GM12878 (cell line): Measurements from ENCODE around the gene VCAN. TPM values are rescaled to one million over a fixed set of nuclear protein-coding genes. Genes with fewer than 3 reads are reported as not detected.

Experiments
- ATAC-seq: fragments of 200-7000 bp; cut with Tn5 transposase; 3 replicates; pipeline ENCODE4 v1.9.1; 2020; ENCODE audit warnings: mild to moderate bottlenecking, moderate library complexity
- BruUV-seq: library from RNA; stranded (reverse); fragments of 400-500 nt; replicated peaks from 2 replicates; lab custom pipeline; 2021; lab: Mats Ljungman, UMichigan
- CTCF ChIA-PET: fragments of 300-600 bp; sonication (Branson Sonifier 250); formaldehyde crosslinking; extraction: SDS; loops from one replicate; lab custom pipeline; 2021; ENCODE audit warnings: inconsistent platforms; lab: Yijun Ruan, JAX
- POLR2A ChIA-PET: fragments of 350-600 bp; formaldehyde crosslinking; extraction: SDS; loops from one replicate; lab custom pipeline; 2021; ENCODE audit warnings: inconsistent platforms; lab: Charles Lee
- RAD21 ChIA-PET: fragments of 300-600 bp; sonication (Branson Sonifier 250); formaldehyde crosslinking; loops from one replicate; lab custom pipeline; 2023; ENCODE audit warnings: antibody characterized with exemption; ENCODE audit not compliant: unreplicated experiment; lab: Charles Lee
- SMC1A ChIA-PET: fragments of 300-600 bp; sonication (Branson Sonifier 250); formaldehyde crosslinking; loops from one replicate; lab custom pipeline; 2023; ENCODE audit not compliant: unreplicated experiment, uncharacterized antibody; lab: Charles Lee
- DNase-seq: peaks from one replicate; pipeline ENCODE4 v3.0.0-alpha.2; 2011; ENCODE audit warnings: low read depth, low spot score
- FAIRE-seq: peaks from 3 replicates; lab custom pipeline; 2011; peaks lifted over from hg19 to GRCh38; lab: Jason Lieb, UNC
- H2AFZ ChIP-seq: 2 replicates; pipeline ENCODE4 v1.6.0; 2011; ENCODE audit warnings: low read depth, low read length, control low read depth; ENCODE audit not compliant: control insufficient read depth
- H3K27ac ChIP-seq: 2 replicates; pipeline ENCODE4 v1.5.1; 2011; ENCODE audit warnings: control low read depth; ENCODE audit not compliant: control insufficient read depth, insufficient read depth
- H3K27me3 ChIP-seq, 2 experiments: replicated peaks in 1 of 2; 2 replicates each; pipeline versions ENCODE4 v1.6.0 to v1.6.1; 2011; ENCODE audit warnings: low read length in 1 of 2; ENCODE audit not compliant: control insufficient read depth in 2 of 2, insufficient read depth in 2 of 2
- H3K36me3 ChIP-seq, 2 experiments: 2 replicates each; pipeline ENCODE4 v1.5.1; 2011; ENCODE audit warnings: low read length in 1 of 2; ENCODE audit not compliant: control insufficient read depth in 2 of 2, insufficient read depth in 2 of 2
- H3K4me1 ChIP-seq: 2 replicates; pipeline ENCODE4 v1.6.1; 2011; ENCODE audit warnings: mild to moderate bottlenecking, low read length, moderate library complexity, mixed read lengths; ENCODE audit not compliant: control insufficient read depth, insufficient read depth
- H3K4me2 ChIP-seq: 2 replicates; pipeline ENCODE4 v1.6.0; 2011; ENCODE audit warnings: control low read depth; ENCODE audit not compliant: control insufficient read depth, insufficient read depth
- H3K4me3 ChIP-seq: fragments of 200-600 bp; sonication (generic); 2 replicates; pipeline ENCODE4 v1.5.1; 2016
- H3K79me2 ChIP-seq: 2 replicates; pipeline ENCODE4 v1.6.0; 2011; ENCODE audit warnings: low read length; ENCODE audit not compliant: control insufficient read depth, insufficient read depth
- H3K9ac ChIP-seq: 2 replicates; pipeline ENCODE4 v1.8.0; 2011; ENCODE audit warnings: low read length, control low read depth, mixed read lengths; ENCODE audit not compliant: control insufficient read depth, insufficient read depth
- H3K9me3 ChIP-seq: replicated peaks from 3 replicates; pipeline ENCODE4 v1.5.1; 2011; ENCODE audit warnings: mild to moderate bottlenecking, low read length; ENCODE audit not compliant: control insufficient read depth, insufficient read depth
- H4K20me1 ChIP-seq: 2 replicates; pipeline ENCODE4 v1.6.0; 2011; ENCODE audit not compliant: control insufficient read depth, insufficient read depth
- CREB1 ChIP-seq: IDR thresholded peaks from 2 replicates; pipeline ENCODE4 v1.6.1; 2012; ENCODE audit warnings: low read depth, mild to moderate bottlenecking, inconsistent platforms
- MAX ChIP-seq: IDR thresholded peaks from 2 replicates; pipeline ENCODE4 v1.6.1; 2012; ENCODE audit warnings: low read depth, low read length, improper control_type of control experiment
- MEF2B ChIP-seq: fragments of 450-650 bp; IDR thresholded peaks from 2 replicates; pipeline ENCODE4 v1.6.1; 2018; ENCODE audit warnings: mild to moderate bottlenecking, moderate library complexity; ENCODE audit not compliant: partially characterized antibody, poor library complexity, severe bottlenecking
- NBN ChIP-seq: fragments of 450-650 bp; IDR thresholded peaks from 2 replicates; pipeline ENCODE4 v1.6.1; 2016
- NFYA ChIP-seq: IDR thresholded peaks from 2 replicates; pipeline ENCODE4 v1.6.1; 2011; ENCODE audit warnings: low read depth, mild to moderate bottlenecking, low read length, improper control_type of control experiment, borderline replicate concordance
- NR2C1 ChIP-seq: fragments of 450-650 bp; IDR thresholded peaks from 2 replicates; pipeline ENCODE4 v1.6.1; 2017; ENCODE audit warnings: antibody characterized with exemption, mild to moderate bottlenecking, moderate library complexity
- TBL1XR1 ChIP-seq: IDR thresholded peaks from 2 replicates; pipeline ENCODE4 v1.6.1; 2012; ENCODE audit warnings: low read depth, low read length, improper control_type of control experiment
- ZBED1 ChIP-seq: IDR thresholded peaks from 2 replicates; pipeline ENCODE4 v1.6.1; 2016; ENCODE audit warnings: borderline replicate concordance
- ZNF207 ChIP-seq: fragments of 450-650 bp; IDR thresholded peaks from 2 replicates; pipeline ENCODE4 v1.6.1; 2014; ENCODE audit warnings: antibody characterized with exemption, mild to moderate bottlenecking, borderline replicate concordance
- WGBS: methylation state at CpG from one replicate; pipeline ENCODE4 v1.1.6; 2016; ENCODE audit warnings: low lambda C conversion rate; ENCODE audit not compliant: insufficient replicate concordance, insufficient coverage; ENCODE audit errors: missing lambda C conversion rate; 5-methylcytosine and 5-hydroxymethylcytosine counted together
- in situ Hi-C: fragments of 300-500 bp; cut with MboI; formaldehyde crosslinking; loops from 9 replicates; pipeline ENCODE4 v1.14.3; 2018; ENCODE audit warnings: mixed read lengths
- intact Hi-C: fragments of 100-400 bp; cut with micrococcal nuclease; formaldehyde crosslinking; loops from one replicate; pipeline ENCODE4 v1.14.2; 2022; ENCODE audit not compliant: unreplicated experiment
- polyA plus RNA-seq, 11 experiments: library from polyadenylated mRNA; depleted of rRNA in 4 of 11; unstranded in 6 of 11; stranded (reverse) in 5 of 11; fragments of >200 nt; fragmentation: Nextera tagmentation in 4 of 11; fragmentation: Illumina TruSeq in 1 of 11; extraction: Ambion mirVana in 4 of 11; extraction: Trizol in 1 of 11; gene quantifications; 1 replicate in 1 of 11; 2 replicates in 10 of 11; pipeline versions ENCODE4 v1.2.1 to v1.2.3, GENCODE V29; 2011 to 2016; ENCODE audit warnings: inconsistent platforms in 2 of 11, missing spikeins in 2 of 11, low read depth in 1 of 11
- total RNA-seq, 4 experiments: library from RNA; depleted of rRNA in 3 of 4; stranded (reverse); fragments of >200 nt in 3 of 4; fragmentation: Illumina TruSeq in 1 of 4; extraction: Trizol in 1 of 4; gene quantifications; 2 replicates each; pipeline versions ENCODE4 v1.2.1 to v1.2.3, GENCODE V29; 2013 to 2021
- TF ChIP-seq, protein P1 (sequence below): IDR thresholded peaks from 2 replicates; pipeline ENCODE4 v1.6.1; 2012; ENCODE audit warnings: low read length, inconsistent platforms

Gene VCAN
- total and polyA plus RNA-seq, 10 of the 15 experiments (the other 5 are each of a cell fraction or from before 2014, with no cell fraction given): 1.2 to 15.2 (median 4.5) TPM

GRCh38 chr5:83551821-83552220 lies 80.3 kb downstream of the VCAN start:
- intact Hi-C loops: loop anchor here (10.0 kb wide), 1 partner anchor 767 kb away; no protein-coding TSS in a partner anchor
- no peaks in the 10 kb centered on the region; the same call in 1 of the 2 replicates for H3K4me1 ChIP-seq
- H3K9ac ChIP-seq: no peak overlapping the region
- ChIA-PET RAD21 (no interaction called here), CTCF (interaction anchor here (1.3 kb wide), 1 partner anchor 11 kb away, joined by 4 read pairs; no protein-coding TSS in a partner anchor), SMC1A (no interaction called here)
- H2AFZ ChIP-seq: no peak overlapping the region
- H3K27me3 ChIP-seq: no peaks in the 10 kb centered on the region
- H3K36me3 ChIP-seq: no peaks in the 10 kb centered on the region
- no peak overlapping the region for H3K27ac ChIP-seq
- no peak overlapping the region for H3K4me3 ChIP-seq
- H3K79me2 ChIP-seq: no peaks in the 10 kb centered on the region
- WGBS: 81% methylated on average over 1 of the region's 1 CpG
- no peak for ATAC-seq
- no peak for TF ChIP-seq TBL1XR1
- TF ChIP-seq, all 136 proteins: peak for 0
- no peak for FAIRE-seq
- no TSS peak for BruUV-seq
- Histone ChIP-seq H4K20me1 (no peaks in the 10 kb centered on the region), H3K9me3 (no peaks in the 10 kb centered on the region), H3K4me2 (no peak overlapping the region)
- in situ Hi-C loops: no loop called here
- POLR2A ChIA-PET: no interaction called here
- no peak for DNase-seq

DNA sequence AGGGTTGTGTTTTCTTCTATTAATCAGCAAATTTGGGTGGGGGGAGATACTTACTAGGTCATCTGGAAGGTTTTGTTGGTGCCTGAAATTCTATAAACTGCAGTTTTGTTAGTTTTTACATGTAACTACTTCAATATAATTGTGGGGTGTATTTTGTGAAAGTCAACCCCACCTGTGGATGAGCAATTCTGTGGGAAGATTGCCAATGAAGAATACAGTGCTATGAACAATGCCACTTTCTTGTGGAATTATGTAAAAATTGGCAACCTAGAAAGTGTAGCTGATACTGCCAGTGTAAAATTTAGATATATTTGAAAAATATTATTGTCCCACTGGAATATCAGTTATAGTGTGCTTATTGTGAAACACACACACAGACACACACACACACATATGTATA lies 80.7 kb downstream of the VCAN start:
- BruUV-seq: no TSS peak
- intact Hi-C loops: loop anchor here (10.0 kb wide), 1 partner anchor 767 kb away; no protein-coding TSS in a partner anchor
- no peak overlapping the region for H3K4me3 ChIP-seq
- FAIRE-seq: no peak
- DNase-seq: no peak
- in situ Hi-C loops: no loop called here
- SMC1A ChIA-PET: no interaction called here
- no peaks in the 10 kb centered on the region for H3K79me2 ChIP-seq
- no peak overlapping the region for H2AFZ ChIP-seq
- H3K36me3 ChIP-seq: no peaks in the 10 kb centered on the region
- H4K20me1 ChIP-seq: no peaks in the 10 kb centered on the region
- no peak overlapping the region for H3K9ac ChIP-seq
- TF ChIP-seq ZBED1 (no peak), MAX (no peak), NFYA (no peak), NR2C1 (no peak), NBN (no peak), ZNF207 (no peak), CREB1 (no peak), MEF2B (no peak)
- TF ChIP-seq, protein P1, sequence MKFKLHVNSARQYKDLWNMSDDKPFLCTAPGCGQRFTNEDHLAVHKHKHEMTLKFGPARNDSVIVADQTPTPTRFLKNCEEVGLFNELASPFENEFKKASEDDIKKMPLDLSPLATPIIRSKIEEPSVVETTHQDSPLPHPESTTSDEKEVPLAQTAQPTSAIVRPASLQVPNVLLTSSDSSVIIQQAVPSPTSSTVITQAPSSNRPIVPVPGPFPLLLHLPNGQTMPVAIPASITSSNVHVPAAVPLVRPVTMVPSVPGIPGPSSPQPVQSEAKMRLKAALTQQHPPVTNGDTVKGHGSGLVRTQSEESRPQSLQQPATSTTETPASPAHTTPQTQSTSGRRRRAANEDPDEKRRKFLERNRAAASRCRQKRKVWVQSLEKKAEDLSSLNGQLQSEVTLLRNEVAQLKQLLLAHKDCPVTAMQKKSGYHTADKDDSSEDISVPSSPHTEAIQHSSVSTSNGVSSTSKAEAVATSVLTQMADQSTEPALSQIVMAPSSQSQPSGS: no peak
- H3K27me3 ChIP-seq: no peaks in the 10 kb centered on the region
- H3K4me1 ChIP-seq: no peaks in the 10 kb centered on the region; the same call in 1 of the 2 replicates
- RAD21 ChIA-PET: no interaction called here
- no peak overlapping the region for H3K4me2 ChIP-seq
- CTCF ChIA-PET: interaction anchor here (1.3 kb wide), 1 partner anchor 11 kb away, joined by 4 read pairs; no protein-coding TSS in a partner anchor
- POLR2A ChIA-PET: no interaction called here
- no peak for ATAC-seq
- no peak overlapping the region for H3K27ac ChIP-seq
- H3K9me3 ChIP-seq: no peaks in the 10 kb centered on the region
